NOMO-1 treated with dmso at 0.1 percent for 144 hours (cell line): Measurements from ENCODE around the gene PPM1G.
"Not testable (repeated sequence)": the region's sequence is repeated elsewhere in the genome, so short reads cannot be mapped to it uniquely, and the experiment has no call there.

Experiments
- DNase-seq: peaks from one replicate; lab custom pipeline; 2025; ENCODE audit not compliant: unreplicated experiment; lab: John Stamatoyannopoulos, UW

Gene PPM1G

DNA sequence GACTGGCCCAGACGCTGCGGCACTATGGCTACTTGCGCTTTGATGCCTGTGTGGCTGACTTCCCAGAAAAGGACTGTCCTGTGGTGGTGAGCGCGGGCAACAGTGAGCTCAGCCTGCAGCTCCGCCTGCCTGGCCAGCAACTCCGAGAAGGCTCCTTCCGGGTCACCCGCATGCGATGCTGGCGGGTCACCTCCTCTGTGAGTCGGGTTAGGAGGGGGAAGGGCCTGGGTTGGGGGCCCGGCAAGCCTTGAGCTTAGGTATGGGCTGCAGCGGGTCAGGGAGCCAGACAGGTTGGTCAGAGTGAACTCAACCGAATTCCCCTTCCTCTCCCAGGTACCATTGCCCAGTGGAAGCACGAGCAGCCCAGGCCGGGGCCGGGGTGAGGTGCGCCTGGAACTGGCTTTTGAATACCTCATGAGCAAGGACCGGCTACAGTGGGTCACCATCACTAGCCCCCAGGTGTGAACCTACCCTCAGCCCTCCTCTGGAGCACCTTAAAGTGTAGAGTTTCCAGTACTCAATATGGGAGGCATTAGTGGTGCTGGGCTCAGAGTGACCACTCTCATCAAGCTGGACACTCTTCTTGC lies 33.8 kb downstream of the PPM1G start:
- DNase-seq, result no peak

DNA sequence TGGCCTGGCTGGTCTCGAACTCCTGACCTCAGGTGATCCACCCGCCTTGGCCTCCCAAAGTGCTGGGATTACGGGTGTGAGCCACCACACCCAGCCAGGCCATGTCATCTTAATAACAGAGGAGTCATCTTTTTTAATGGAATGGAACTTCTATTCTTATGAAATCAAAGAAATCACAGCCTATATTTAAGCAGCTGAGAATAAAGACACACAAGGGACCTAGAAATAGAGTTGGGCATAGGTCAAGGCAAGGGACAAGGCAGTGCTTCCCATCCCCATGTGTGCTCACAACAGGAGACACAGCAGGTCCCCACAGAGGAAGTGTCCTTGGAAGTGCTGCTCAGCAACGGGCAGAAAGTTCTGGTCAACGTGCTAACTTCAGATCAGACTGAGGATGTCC lies 35.8 kb downstream of the PPM1G start:
- DNase-seq, result no peak

GRCh38 chr2:27372937-27373336 lies 36.5 kb downstream of the PPM1G start:
- DNase-seq, result no peak

GRCh38 chr2:27370816-27371620 lies 38.4 kb downstream of the PPM1G start:
- DNase-seq, result peak; percentile 82

- peak; percentile 98 for DNase-seq
Observed at GRCh38 chr2:27370026-27370815, 39.2 kb downstream of the PPM1G start, which contains the start of the genes EIF2B4 and SNX17. TSS of gene EIF2B4 (minus strand) at chr2:27370338. CDS start at chr2:27370314, 24 bp downstream. TSS of gene SNX17 (plus strand) at chr2:27370616. CDS start at chr2:27370744, 128 bp downstream.

- peak; percentile 2 for DNase-seq
Observed at GRCh38 chr2:27369471-27370025, 39.8 kb downstream of the PPM1G start.

- DNase-seq, result no peak
Observed at GRCh38 chr2:27363933-27364332, 45.5 kb downstream of the PPM1G start.

DNA sequence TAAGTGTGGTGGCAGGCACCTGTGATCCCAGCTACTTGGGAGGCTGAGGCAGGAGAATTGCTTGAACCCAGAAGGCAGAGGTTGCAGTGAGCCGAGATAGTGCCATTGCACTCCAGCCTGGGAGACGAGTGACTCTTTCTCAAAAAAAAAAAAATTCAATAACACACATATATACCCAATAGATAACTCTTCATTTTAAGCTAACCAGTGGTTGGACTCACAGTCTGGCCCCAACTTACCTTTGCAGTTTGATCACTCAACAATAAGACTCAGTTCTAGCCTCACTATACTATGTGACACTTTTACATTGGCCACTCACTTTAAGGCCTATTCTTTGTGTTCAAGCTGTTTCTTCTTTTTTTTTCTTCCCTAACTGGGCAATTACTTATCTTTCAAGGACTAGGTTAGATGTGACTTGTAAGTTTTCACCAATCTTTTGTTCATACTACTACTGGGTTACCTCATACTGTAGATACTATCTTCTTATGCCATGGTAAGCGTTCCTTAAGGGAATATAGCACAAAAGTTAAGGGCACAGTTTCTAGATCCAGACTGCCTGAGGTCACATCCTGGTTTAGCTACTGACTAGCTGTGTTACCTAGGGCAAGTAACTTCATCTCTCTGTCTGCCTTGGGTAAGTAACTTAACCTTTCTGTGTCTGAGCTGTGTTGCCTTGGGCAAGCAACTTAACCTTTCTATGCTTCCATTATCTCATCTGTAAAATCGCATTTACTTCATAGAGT lies 46.5 kb downstream of the PPM1G start:
- DNase-seq, result no peak

- peak; percentile 91 for DNase-seq
Observed at GRCh38 chr2:27356382-27357181, 52.8 kb downstream of the PPM1G start, which contains the start of gene GTF3C2. TSS of gene GTF3C2 (minus strand) at chr2:27356764. CDS start at chr2:27343554, 13,210 bp downstream.

DNA sequence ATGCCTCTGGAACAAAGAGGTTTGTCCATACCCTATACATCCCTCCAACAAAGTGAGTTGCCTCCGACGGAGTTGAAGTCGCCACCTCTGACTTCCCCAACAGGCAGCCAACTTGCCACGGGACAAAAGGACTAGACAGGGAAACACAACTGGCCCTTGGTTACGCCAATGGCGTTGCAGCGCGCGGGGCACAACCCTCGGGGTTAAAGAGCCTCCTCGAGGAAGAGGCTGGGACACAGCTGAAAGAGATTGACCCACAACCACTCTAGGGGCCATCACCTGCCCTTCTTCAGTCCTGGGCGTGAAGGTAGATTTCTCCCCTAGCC lies 53.4 kb downstream of the PPM1G start:
- peak; percentile 73 for DNase-seq

DNA sequence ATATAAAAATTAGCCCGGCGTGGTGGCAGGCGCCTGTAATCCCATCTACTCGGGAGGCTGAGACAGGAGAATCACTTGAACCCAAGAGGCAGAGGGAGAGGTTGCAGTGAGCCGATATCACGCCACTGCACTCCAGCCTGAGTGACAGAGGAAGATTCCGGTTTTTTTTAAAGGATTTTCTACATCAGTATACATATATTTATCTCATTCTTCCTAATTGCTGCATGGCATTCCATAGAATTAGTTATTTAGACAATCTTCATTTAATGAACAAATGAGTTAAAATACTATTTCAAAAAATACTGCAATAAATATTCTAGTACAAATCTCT lies 54.8 kb downstream of the PPM1G start:
- DNase-seq, result no peak

GRCh38 chr2:27353762-27354596 lies 55.4 kb downstream of the PPM1G start:
- no peak for DNase-seq

DNA sequence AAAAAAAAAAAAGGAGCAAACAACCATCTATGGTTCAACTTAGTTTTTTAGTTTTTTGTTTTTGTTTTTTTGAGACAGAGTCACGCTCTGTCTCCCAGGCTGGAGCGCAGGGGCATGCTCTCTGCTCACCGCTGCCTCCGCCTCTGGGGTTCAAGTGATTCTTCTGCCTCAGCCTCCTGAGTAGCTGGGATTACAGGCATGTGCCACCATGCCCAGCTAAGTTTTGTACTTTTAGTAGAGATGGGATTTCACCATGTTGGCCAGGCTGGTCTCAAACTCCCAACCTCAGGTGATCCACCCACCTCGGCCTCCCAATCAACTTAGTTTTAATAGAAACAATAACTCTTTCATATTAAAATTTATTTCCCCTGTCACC lies 56.0 kb downstream of the PPM1G start:
- DNase-seq, result not testable (repeated sequence)

DNA sequence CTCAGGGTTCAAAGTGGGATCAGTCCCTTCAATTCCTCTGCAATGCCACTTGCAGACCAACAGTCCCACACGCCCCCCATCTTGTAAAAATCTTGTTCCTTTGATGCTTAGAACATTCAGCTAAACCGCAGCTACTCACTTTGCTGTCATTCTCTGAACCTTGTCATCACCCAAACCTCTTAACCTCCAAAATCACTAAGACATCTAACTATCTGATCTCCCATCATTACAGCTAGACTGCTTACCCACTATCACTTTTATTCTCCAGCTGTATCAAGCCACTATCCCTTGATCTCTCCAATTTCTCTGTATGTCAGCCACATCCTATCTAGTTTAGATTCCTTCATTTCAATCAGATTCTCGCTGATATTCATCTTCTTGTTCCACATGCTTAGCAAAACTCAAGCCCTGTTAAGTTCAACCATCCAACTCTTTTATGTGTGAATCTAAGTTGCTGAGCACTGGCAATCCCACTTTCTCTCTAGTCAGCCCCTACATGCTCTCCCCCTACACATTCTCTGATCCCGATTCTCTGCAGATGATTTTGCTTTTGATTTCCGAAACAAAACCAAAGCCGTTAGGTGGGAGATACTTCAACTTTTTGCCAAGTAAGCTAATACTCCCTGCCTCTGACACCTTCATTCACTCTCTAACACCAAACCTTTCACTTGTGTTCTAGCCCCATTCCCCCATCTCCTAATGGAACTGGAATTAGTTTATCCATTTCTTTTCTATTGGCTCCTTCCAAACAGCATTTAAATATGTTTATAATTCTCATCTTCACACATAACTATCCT lies 57.4 kb downstream of the PPM1G start:
- no peak for DNase-seq

GRCh38 chr2:27350106-27350693 lies 59.2 kb downstream of the PPM1G start:
- no peak for DNase-seq

GRCh38 chr2:27347641-27348040 lies 61.8 kb downstream of the PPM1G start:
- no peak for DNase-seq

GRCh38 chr2:27336173-27336572 lies 73.2 kb downstream of the PPM1G start:
- no peak for DNase-seq

- no peak for DNase-seq
Observed at GRCh38 chr2:27335311-27335710, 74.1 kb downstream of the PPM1G start.
